ENCODE measurements around the gene HOXA9. TPM values are rescaled to one million over a fixed set of nuclear protein-coding genes. Genes with fewer than 3 reads are reported as not detected.

HOXA9 gene
- total RNA-seq, 1 donor from 2014 or later, result not detected

GRCh38 chr7:27175626-27176523, 10.5 kb upstream of the HOXA9 start:
- Histone ChIP-seq H3K79me2 (ENCODE audit: low read depth) (no peaks in the 10 kb centered on the region), H3K4me1 (no peaks in the 10 kb centered on the region), H3F3A (ENCODE audit: low read depth) (no peaks in the 10 kb centered on the region), H3K4me2 (no peak overlapping the region), H3K9me3 (ENCODE audit: low read depth) (no peaks in the 10 kb centered on the region), H3K4me3 (no peak overlapping the region), H3K27ac (no peak overlapping the region), H3K27me3 (peaks cover 100% of the 10 kb centered on the region), H3K9ac (no peak overlapping the region), H3K36me3 (no peaks in the 10 kb centered on the region), H4K20me1 (ENCODE audit: low read depth) (peaks cover 98% of the 10 kb centered on the region), H2AFZ (replicated peaks) (no peak overlapping the region)
- no peak overlapping the region for H3K4me3 Mint-ChIP-seq
- no peak for DNase-seq (ENCODE audit: low spot score)
- peaks cover 85% of the 10 kb centered on the region for H3K27me3 Mint-ChIP-seq (ENCODE audit: insufficient read depth, low read depth)
- peaks cover 7% of the 10 kb centered on the region for H3K4me1 Mint-ChIP-seq
- no peak overlapping the region for H3K27ac Mint-ChIP-seq
- peaks cover 19% of the 10 kb centered on the region for H3K9me3 Mint-ChIP-seq
- H3K36me3 Mint-ChIP-seq, result no peaks in the 10 kb centered on the region
- TF ChIP-seq EZH2 (IDR thresholded peaks at IDR 0.05) (peak; percentile 98), CTCF (IDR thresholded peaks at IDR 0.05) (no peak), EZH2phosphoT487 (IDR thresholded peaks at IDR 0.05) (peak; percentile 89)

- H3K27ac Mint-ChIP-seq, result no peak overlapping the region
- no peak overlapping the region for H3K4me3 Mint-ChIP-seq
- no peak overlapping the region for H2AFZ ChIP-seq (replicated peaks)
- H3K36me3 Mint-ChIP-seq, result no peaks in the 10 kb centered on the region
- H3K9ac ChIP-seq, result no peak overlapping the region
- no peaks in the 10 kb centered on the region for H3K9me3 ChIP-seq (ENCODE audit: low read depth)
- no peak for TF ChIP-seq CTCF (IDR thresholded peaks at IDR 0.05)
- TF ChIP-seq EZH2phosphoT487 (IDR thresholded peaks at IDR 0.05), result no peak
- TF ChIP-seq EZH2 (IDR thresholded peaks at IDR 0.05), result no peak
- H3K27ac ChIP-seq, result no peak overlapping the region
- peaks cover 22% of the 10 kb centered on the region for H3K9me3 Mint-ChIP-seq
- H3K4me1 ChIP-seq, result no peaks in the 10 kb centered on the region
- H3K4me3 ChIP-seq, result no peak overlapping the region
- peaks cover 98% of the 10 kb centered on the region for H4K20me1 ChIP-seq (ENCODE audit: low read depth)
- no peaks in the 10 kb centered on the region for H3K36me3 ChIP-seq
- H3K27me3 ChIP-seq, result peaks cover 100% of the 10 kb centered on the region
- no peaks in the 10 kb centered on the region for H3F3A ChIP-seq (ENCODE audit: low read depth)
- H3K27me3 Mint-ChIP-seq (ENCODE audit: insufficient read depth, low read depth), result peaks cover 85% of the 10 kb centered on the region
- H3K79me2 ChIP-seq (ENCODE audit: low read depth), result no peaks in the 10 kb centered on the region
- H3K4me1 Mint-ChIP-seq, result peaks cover 7% of the 10 kb centered on the region
- no peak for DNase-seq (ENCODE audit: low spot score)
- no peak overlapping the region for H3K4me2 ChIP-seq
Measured at GRCh38 chr7:27174874-27175625, 9.7 kb upstream of the HOXA9 start.

- Histone ChIP-seq H3K27me3 (peaks cover 100% of the 10 kb centered on the region), H3K27ac (no peak within 1 kb of the TSS), H3F3A (ENCODE audit: low read depth) (no peaks in the 10 kb centered on the region), H3K9me3 (ENCODE audit: low read depth) (no peaks in the 10 kb centered on the region), H3K4me3 (no peak within 1 kb of the TSS), H3K4me1 (no peaks in the 10 kb centered on the region), H3K4me2 (peak within 1 kb of the TSS; percentile 42), H4K20me1 (ENCODE audit: low read depth) (peaks cover 98% of the 10 kb centered on the region), H3K36me3 (no peaks in the 10 kb centered on the region), H2AFZ (replicated peaks) (no peak within 1 kb of the TSS), H3K9ac (no peak within 1 kb of the TSS), H3K79me2 (ENCODE audit: low read depth) (no peaks in the 10 kb centered on the region)
- peaks cover 16% of the 10 kb centered on the region for H3K9me3 Mint-ChIP-seq
- peaks cover 2% of the 10 kb centered on the region for H3K4me1 Mint-ChIP-seq
- no peaks in the 10 kb centered on the region for H3K36me3 Mint-ChIP-seq
- TF ChIP-seq EZH2 (IDR thresholded peaks at IDR 0.05) (peak; percentile 72), EZH2phosphoT487 (IDR thresholded peaks at IDR 0.05) (peak; percentile 95), CTCF (IDR thresholded peaks at IDR 0.05) (no peak)
- H3K27me3 Mint-ChIP-seq (ENCODE audit: insufficient read depth, low read depth), result peaks cover 80% of the 10 kb centered on the region
- no peak within 1 kb of the TSS for H3K27ac Mint-ChIP-seq
- no peak for DNase-seq (ENCODE audit: low spot score)
- H3K4me3 Mint-ChIP-seq, result no peak within 1 kb of the TSS
Measured at GRCh38 chr7:27173956-27174873, 8.9 kb upstream of the HOXA9 start, which contains the start of gene HOXA10. Gene HOXA10 (minus strand): TSS chr7:27174320. CDS start chr7:27174306, 14 bp downstream.
